Measurements from ENCODE around the gene AFDN. TPM values are rescaled to one million over a fixed set of nuclear protein-coding genes. Genes with fewer than 3 reads are reported as not detected.

The AFDN gene
- total RNA-seq, 2 donors from 2014 or later = 213 to 232 TPM

GRCh38 chr6:167802339-167802738 is 24.4 kb upstream of the AFDN start:
- H3K4me1 ChIP-seq = peaks cover 4% of the 10 kb centered on the region
- H3K9ac ChIP-seq (ENCODE audit: low read depth in 2 of 2, low read length in 2 of 2) = no peak overlapping the region
- TF ChIP-seq CTCF (IDR thresholded peaks at IDR 0.05) = no peak
- no peak for DNase-seq
- no peaks in the 10 kb centered on the region for H3K27me3 ChIP-seq
- no peak overlapping the region for H3K27ac ChIP-seq
- H3K36me3 ChIP-seq = no peaks in the 10 kb centered on the region
- H3K4me3 ChIP-seq = no peak overlapping the region
- intact Hi-C loops (cut with DNase I) = no loop called here
- no peaks in the 10 kb centered on the region for H3K9me3 ChIP-seq

- Histone ChIP-seq H3K4me3 (no peak overlapping the region), H3K9me3 (no peaks in the 10 kb centered on the region), H3K36me3 (no peaks in the 10 kb centered on the region), H3K9ac (ENCODE audit: low read depth in 2 of 2, low read length in 2 of 2) (no peak overlapping the region), H3K27me3 (no peaks in the 10 kb centered on the region), H3K4me1 (peaks cover 4% of the 10 kb centered on the region), H3K27ac (no peak overlapping the region)
- TF ChIP-seq CTCF (IDR thresholded peaks at IDR 0.05) = no peak
- DNase-seq = no peak
- intact Hi-C loops (cut with DNase I) = no loop called here
Observed at GRCh38 chr6:167803816-167804215, 22.9 kb upstream of the AFDN start.

- no peak overlapping the region for H3K27ac ChIP-seq
- no peaks in the 10 kb centered on the region for H3K27me3 ChIP-seq
Observed at GRCh38 chr6:167804281-167805013, 22.3 kb upstream of the AFDN start.

GRCh38 chr6:167805349-167806060 is 21.2 kb upstream of the AFDN start:
- Histone ChIP-seq H3K9ac (ENCODE audit: low read depth in 2 of 2, low read length in 2 of 2) (peak overlapping the region in 1 of 2 donors; percentile 40), H3K9me3 (no peaks in the 10 kb centered on the region), H3K27me3 (no peaks in the 10 kb centered on the region)

More at GRCh38 chr6:167804281-167805013, 22.3 kb upstream of the AFDN start:
- TF ChIP-seq CTCF (IDR thresholded peaks at IDR 0.05) = no peak
- intact Hi-C loops (cut with DNase I) = no loop called here
- no peaks in the 10 kb centered on the region for H3K36me3 ChIP-seq
- H3K9me3 ChIP-seq = no peaks in the 10 kb centered on the region
- no peak overlapping the region for H3K4me3 ChIP-seq
- no peak overlapping the region for H3K9ac ChIP-seq (ENCODE audit: low read depth in 2 of 2, low read length in 2 of 2)
- peaks cover 4% of the 10 kb centered on the region for H3K4me1 ChIP-seq
- DNase-seq = no peak

More at GRCh38 chr6:167805349-167806060, 21.2 kb upstream of the AFDN start:
- H3K4me3 ChIP-seq = no peak overlapping the region
- intact Hi-C loops (cut with DNase I) = no loop called here
- no peak for DNase-seq
- H3K4me1 ChIP-seq = peaks cover 4% of the 10 kb centered on the region
- H3K27ac ChIP-seq = no peak overlapping the region
- H3K36me3 ChIP-seq = no peaks in the 10 kb centered on the region
- no peak for TF ChIP-seq CTCF (IDR thresholded peaks at IDR 0.05)
